GM23248 (cell line): ENCODE results near the gene CKAP5.

Experiments
- EZH2 ChIP-seq: fragments of 200-600 bp; sonication (generic); IDR thresholded peaks from 2 replicates; pipeline ENCODE4 v1.6.1; 2018; ENCODE audit warnings: antibody characterized with exemption, mild to moderate bottlenecking; ENCODE audit not compliant: insufficient read depth, poor library complexity, severe bottlenecking
- EZH2phosphoT487 ChIP-seq: fragments of 200-600 bp; sonication (generic); IDR thresholded peaks from 2 replicates; pipeline ENCODE4 v1.6.1; 2018; ENCODE audit warnings: antibody characterized with exemption, moderate library complexity, mild to moderate bottlenecking, low read depth; ENCODE audit not compliant: insufficient read depth

GRCh38 chr11:46837860-46838259, 8.2 kb downstream of the CKAP5 start:
- no peak for TF ChIP-seq EZH2
- no peak for TF ChIP-seq EZH2phosphoT487
